HL-60 (cell line): Measurements from ENCODE around the gene EBF3.

Source experiments
- DNase-seq, 2 experiments: peaks; one replicate each; pipeline ENCODE4 v3.0.0-alpha.2; 2010 to 2020; ENCODE audit warnings: low read depth in 1 of 2, low spot score in 1 of 2
- H3K27ac ChIP-seq: fragments of 250-450 bp; sonication (Bioruptor Pico); replicated peaks from 2 replicates; pipeline ENCODE4 v1.5.1; 2020; ENCODE audit warnings: mild to moderate bottlenecking, moderate library complexity
- H3K27me3 ChIP-seq: fragments of 250-450 bp; sonication (Bioruptor Pico); 2 replicates; pipeline ENCODE4 v1.5.1; 2021; ENCODE audit warnings: mild to moderate bottlenecking, moderate library complexity; ENCODE audit not compliant: insufficient read depth, poor library complexity, severe bottlenecking
- H3K4me3 ChIP-seq: replicated peaks from 2 replicates; pipeline ENCODE4 v1.5.1; 2011; ENCODE audit warnings: mild to moderate bottlenecking, control low read depth, low read length; ENCODE audit not compliant: insufficient read depth
- GABPA ChIP-seq: IDR thresholded peaks from 2 replicates; pipeline ENCODE4 v1.6.1; 2012; ENCODE audit warnings: low read depth
- POLR2AphosphoS5 ChIP-seq: IDR thresholded peaks from 2 replicates; pipeline ENCODE4 v1.6.1; 2012; ENCODE audit warnings: low read depth
- SPI1 ChIP-seq: IDR thresholded peaks from 2 replicates; pipeline ENCODE4 v1.6.1; 2012; ENCODE audit warnings: low read depth, mild to moderate bottlenecking, borderline replicate concordance
- TF ChIP-seq, protein P1 (sequence below): IDR thresholded peaks from one replicate; pipeline ENCODE4 v1.5.1; 2011; ENCODE audit warnings: low read length, control low read depth, inconsistent platforms; ENCODE audit not compliant: insufficient read depth
- TF ChIP-seq, protein P2 (sequence below): IDR thresholded peaks from 2 replicates; pipeline ENCODE4 v1.6.1; 2012; ENCODE audit warnings: low read depth; ENCODE audit not compliant: insufficient replicate concordance

EBF3 gene

DNA sequence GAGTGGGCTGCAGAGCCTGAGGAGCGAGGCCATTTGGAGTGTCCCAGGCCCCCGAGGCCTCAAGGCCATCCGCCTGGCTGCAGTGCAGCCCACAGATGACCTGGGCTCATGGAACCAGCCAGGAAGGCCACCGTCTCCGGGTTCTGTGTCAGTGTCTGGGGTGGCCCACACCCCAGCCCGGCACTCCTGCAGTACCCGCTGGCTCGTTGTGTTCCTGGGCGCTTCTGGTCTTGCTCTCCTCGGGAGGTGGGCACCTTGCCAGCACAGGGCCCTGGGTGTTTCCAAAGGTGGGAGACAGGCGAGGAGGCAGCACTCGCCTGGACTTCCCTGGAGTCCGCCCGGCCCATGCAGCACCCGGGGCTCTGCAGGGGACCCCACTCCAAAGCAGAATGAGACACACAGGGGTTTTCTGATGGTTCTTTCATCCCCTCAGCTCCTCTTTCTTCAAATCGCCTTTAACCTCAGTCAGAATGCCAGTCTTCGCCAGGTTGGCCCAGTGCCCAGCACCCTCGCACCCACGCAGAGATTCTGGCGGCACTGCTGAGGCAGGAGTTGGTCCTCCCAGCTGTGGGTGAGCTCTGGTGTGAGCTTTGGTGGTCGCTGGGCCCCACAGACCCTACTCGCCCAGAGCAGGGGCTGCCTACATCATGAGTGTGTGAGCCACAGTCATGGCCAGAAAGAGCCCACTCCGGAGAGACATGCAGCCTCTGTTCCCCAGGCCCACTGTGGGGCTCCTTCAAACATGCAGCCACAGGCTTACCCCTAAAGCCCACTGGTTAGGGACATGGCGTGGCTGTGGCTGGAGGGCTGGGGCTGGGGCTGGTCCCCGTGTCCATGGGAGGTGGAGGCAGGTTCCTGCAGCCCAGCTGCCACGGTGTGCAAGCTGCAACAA, 155.7 kb downstream of the EBF3 start:
- Histone ChIP-seq H3K27me3 (no peaks in the 10 kb centered on the region), H3K27ac (no peak overlapping the region), H3K4me3 (no peak overlapping the region)
- TF ChIP-seq GABPA: no peak
- no peak for DNase-seq

DNA sequence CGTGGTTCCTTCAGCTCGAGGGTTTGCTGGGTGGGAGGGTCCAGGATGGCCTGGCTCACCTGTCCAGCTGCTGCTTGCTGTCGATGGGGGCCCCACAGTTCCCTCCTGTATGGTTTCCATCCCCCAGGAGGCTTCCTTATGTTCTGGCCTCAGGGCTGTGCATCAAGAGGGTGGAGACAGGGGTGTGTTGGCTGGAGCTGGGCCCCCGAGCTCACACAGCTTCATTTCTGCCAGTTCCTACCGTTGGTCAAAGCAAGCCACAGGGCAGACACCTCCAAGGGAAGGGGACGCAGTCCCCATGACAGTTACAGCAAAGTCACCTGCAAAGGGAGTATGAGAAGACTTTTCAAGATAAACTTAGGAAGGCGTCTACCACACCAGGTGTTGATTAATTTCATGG, 156.9 kb downstream of the EBF3 start:
- no peak overlapping the region for H3K27ac ChIP-seq
- no peaks in the 10 kb centered on the region for H3K27me3 ChIP-seq
- TF ChIP-seq GABPA (no peak), SPI1 (no peak), POLR2AphosphoS5 (no peak)
- TF ChIP-seq, protein P1, sequence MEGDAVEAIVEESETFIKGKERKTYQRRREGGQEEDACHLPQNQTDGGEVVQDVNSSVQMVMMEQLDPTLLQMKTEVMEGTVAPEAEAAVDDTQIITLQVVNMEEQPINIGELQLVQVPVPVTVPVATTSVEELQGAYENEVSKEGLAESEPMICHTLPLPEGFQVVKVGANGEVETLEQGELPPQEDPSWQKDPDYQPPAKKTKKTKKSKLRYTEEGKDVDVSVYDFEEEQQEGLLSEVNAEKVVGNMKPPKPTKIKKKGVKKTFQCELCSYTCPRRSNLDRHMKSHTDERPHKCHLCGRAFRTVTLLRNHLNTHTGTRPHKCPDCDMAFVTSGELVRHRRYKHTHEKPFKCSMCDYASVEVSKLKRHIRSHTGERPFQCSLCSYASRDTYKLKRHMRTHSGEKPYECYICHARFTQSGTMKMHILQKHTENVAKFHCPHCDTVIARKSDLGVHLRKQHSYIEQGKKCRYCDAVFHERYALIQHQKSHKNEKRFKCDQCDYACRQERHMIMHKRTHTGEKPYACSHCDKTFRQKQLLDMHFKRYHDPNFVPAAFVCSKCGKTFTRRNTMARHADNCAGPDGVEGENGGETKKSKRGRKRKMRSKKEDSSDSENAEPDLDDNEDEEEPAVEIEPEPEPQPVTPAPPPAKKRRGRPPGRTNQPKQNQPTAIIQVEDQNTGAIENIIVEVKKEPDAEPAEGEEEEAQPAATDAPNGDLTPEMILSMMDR: no peak
- TF ChIP-seq, protein P2, sequence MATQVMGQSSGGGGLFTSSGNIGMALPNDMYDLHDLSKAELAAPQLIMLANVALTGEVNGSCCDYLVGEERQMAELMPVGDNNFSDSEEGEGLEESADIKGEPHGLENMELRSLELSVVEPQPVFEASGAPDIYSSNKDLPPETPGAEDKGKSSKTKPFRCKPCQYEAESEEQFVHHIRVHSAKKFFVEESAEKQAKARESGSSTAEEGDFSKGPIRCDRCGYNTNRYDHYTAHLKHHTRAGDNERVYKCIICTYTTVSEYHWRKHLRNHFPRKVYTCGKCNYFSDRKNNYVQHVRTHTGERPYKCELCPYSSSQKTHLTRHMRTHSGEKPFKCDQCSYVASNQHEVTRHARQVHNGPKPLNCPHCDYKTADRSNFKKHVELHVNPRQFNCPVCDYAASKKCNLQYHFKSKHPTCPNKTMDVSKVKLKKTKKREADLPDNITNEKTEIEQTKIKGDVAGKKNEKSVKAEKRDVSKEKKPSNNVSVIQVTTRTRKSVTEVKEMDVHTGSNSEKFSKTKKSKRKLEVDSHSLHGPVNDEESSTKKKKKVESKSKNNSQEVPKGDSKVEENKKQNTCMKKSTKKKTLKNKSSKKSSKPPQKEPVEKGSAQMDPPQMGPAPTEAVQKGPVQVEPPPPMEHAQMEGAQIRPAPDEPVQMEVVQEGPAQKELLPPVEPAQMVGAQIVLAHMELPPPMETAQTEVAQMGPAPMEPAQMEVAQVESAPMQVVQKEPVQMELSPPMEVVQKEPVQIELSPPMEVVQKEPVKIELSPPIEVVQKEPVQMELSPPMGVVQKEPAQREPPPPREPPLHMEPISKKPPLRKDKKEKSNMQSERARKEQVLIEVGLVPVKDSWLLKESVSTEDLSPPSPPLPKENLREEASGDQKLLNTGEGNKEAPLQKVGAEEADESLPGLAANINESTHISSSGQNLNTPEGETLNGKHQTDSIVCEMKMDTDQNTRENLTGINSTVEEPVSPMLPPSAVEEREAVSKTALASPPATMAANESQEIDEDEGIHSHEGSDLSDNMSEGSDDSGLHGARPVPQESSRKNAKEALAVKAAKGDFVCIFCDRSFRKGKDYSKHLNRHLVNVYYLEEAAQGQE: no peak
- no peak for DNase-seq
- H3K4me3 ChIP-seq: no peak overlapping the region

DNA sequence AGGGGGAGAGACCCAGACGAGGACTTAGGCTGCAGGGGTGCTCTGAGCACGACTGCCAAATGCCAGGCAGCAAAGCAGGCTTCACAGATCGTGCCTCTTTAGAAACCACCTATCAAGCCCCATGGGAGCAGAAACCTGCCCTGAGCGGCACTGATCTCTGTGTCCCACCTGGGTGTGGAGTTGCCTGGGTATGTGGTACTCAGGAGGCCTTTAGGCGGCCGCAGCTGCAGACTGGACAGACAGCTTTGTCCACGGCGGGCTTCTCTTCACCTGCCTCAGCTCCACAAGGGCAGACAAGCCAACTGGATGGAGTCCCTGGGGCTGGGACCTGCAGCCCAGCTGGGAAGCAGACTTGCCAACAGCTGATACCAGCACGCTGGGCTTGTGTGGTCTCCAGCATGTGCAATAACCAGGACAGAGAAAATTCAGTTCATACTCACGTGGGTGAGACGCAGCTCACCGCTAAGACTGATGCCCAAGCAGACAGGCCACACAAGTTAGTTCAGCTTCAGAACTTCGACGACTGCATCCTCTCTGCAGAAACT, 163.2 kb downstream of the EBF3 start:
- H3K27ac ChIP-seq: no peak overlapping the region
- TF ChIP-seq, protein P1: no peak
- TF ChIP-seq SPI1: no peak
- no peak for TF ChIP-seq GABPA
- TF ChIP-seq, protein P2: no peak
- no peak for TF ChIP-seq POLR2AphosphoS5
- DNase-seq: no peak
- no peak overlapping the region for H3K4me3 ChIP-seq
- no peaks in the 10 kb centered on the region for H3K27me3 ChIP-seq

DNA sequence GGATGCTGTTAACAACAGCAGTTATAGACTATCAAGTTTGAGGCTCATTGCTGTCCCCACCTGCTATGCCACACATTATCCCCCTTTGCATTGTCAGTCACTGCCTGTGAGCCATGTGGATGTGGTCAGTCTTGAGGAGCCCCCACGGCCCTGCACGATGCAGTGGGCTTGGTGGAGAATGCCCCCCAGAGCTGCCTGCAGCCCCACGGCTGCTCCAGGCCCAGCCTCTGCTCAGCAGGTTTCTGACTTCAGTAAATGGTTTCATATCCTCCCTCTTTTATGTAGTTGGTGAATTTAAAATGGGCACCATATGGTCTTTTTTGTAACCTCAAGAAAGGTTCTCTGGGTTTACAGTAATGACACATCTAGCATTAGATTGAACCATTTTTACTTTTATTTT, 164.1 kb downstream of the EBF3 start:
- no peak for DNase-seq
- no peak for TF ChIP-seq POLR2AphosphoS5
- TF ChIP-seq, protein P2: no peak
- TF ChIP-seq, protein P1: no peak
- TF ChIP-seq GABPA: no peak
- no peak for TF ChIP-seq SPI1
- no peak overlapping the region for H3K27ac ChIP-seq
- no peaks in the 10 kb centered on the region for H3K27me3 ChIP-seq
- no peak overlapping the region for H3K4me3 ChIP-seq
